GM19043 (cell line): ENCODE results near the gene PRKG2.

ENCODE experiments used
- ATAC-seq: cut with Tn5 transposase; IDR thresholded peaks from one replicate; pipeline ENCODE4 v1.9.1; 2021; ENCODE audit warnings: low read depth; ENCODE audit not compliant: unreplicated experiment

PRKG2 gene

GRCh38 chr4:81040012-81040659 lies 174.9 kb downstream of the PRKG2 start:
- ATAC-seq: peak; percentile 55

- no peak for ATAC-seq
Observed at GRCh38 chr4:81039351-81039972, 175.6 kb downstream of the PRKG2 start.

- no peak for ATAC-seq
Observed at GRCh38 chr4:81038636-81039350, 176.2 kb downstream of the PRKG2 start.
